GM10266 (cell line): ENCODE measurements around the gene SLC25A13.

ENCODE experiments used
- DNase-seq: peaks from one replicate; pipeline ENCODE4 v3.0.0; 2012; ENCODE audit errors: extremely low spot score
- CTCF ChIP-seq: IDR thresholded peaks from 2 replicates; pipeline ENCODE4 v1.5.1; 2012; ENCODE audit warnings: mild to moderate bottlenecking, low read depth; ENCODE audit not compliant: control insufficient read depth, insufficient read depth; ENCODE audit errors: missing control alignments

Gene SLC25A13

GRCh38 chr7:96144260-96144526 lies 177.7 kb downstream of the SLC25A13 start:
- DNase-seq = no peak
- TF ChIP-seq CTCF = no peak

- no peak for DNase-seq
- no peak for TF ChIP-seq CTCF
These were observed 178.2 kb downstream of the SLC25A13 start for GRCh38 chr7:96143495-96144259.

- TF ChIP-seq CTCF = no peak
- no peak for DNase-seq
These were observed 185.2 kb downstream of the SLC25A13 start for GRCh38 chr7:96136600-96137239.

GRCh38 chr7:96135241-96135640 lies 186.7 kb downstream of the SLC25A13 start:
- no peak for DNase-seq
- no peak for TF ChIP-seq CTCF

GRCh38 chr7:96131525-96131924 lies 190.4 kb downstream of the SLC25A13 start:
- no peak for DNase-seq

GRCh38 chr7:96127746-96128145 lies 194.2 kb downstream of the SLC25A13 start:
- DNase-seq = no peak
- no peak for TF ChIP-seq CTCF

More at GRCh38 chr7:96131525-96131924, 190.4 kb downstream of the SLC25A13 start:
- TF ChIP-seq CTCF = no peak

- no peak for DNase-seq
These were observed 195.5 kb downstream of the SLC25A13 start for GRCh38 chr7:96126382-96126781.

More at GRCh38 chr7:96126382-96126781, 195.5 kb downstream of the SLC25A13 start:
- TF ChIP-seq CTCF = no peak
